GM23338 (cell line): ENCODE measurements around the gene RCAN1. TPM values are rescaled to one million over a fixed set of nuclear protein-coding genes. Genes with fewer than 3 reads are reported as not detected.

Experiments used
- ATAC-seq: fragments of 200-7000 bp; cut with Tn5 transposase; 3 replicates; pipeline ENCODE4 v1.9.1; 2020
- DNase-seq: peaks from one replicate; pipeline ENCODE4 v3.0.0-alpha.2; 2015; ENCODE audit warnings: low spot score
- H2AFZ ChIP-seq: fragments of 200-600 bp; sonication (generic); 2 replicates; pipeline ENCODE4 v1.8.0; 2016; ENCODE audit warnings: antibody characterized with exemption, mild to moderate bottlenecking, moderate library complexity
- H3F3A ChIP-seq: fragments of 200-600 bp; sonication (generic); replicated peaks from 2 replicates; pipeline ENCODE4 v1.8.0; 2017; ENCODE audit warnings: antibody characterized with exemption, mixed run types, low read depth
- H3K27ac ChIP-seq: fragments of 200-600 bp; sonication (generic); 2 replicates; pipeline ENCODE4 v1.6.1; 2016; ENCODE audit warnings: low read depth
- H3K27me3 ChIP-seq: fragments of 200-600 bp; sonication (generic); 2 replicates; pipeline ENCODE4 v1.8.0; 2016; ENCODE audit warnings: mild to moderate bottlenecking, mixed run types, moderate library complexity; ENCODE audit not compliant: insufficient read depth
- H3K36me3 ChIP-seq: fragments of 200-600 bp; sonication (generic); 2 replicates; pipeline ENCODE4 v1.8.0; 2016; ENCODE audit warnings: mild to moderate bottlenecking; ENCODE audit not compliant: insufficient read depth
- H3K4me1 ChIP-seq: fragments of 200-600 bp; sonication (generic); 2 replicates; pipeline ENCODE4 v1.8.0; 2016; ENCODE audit warnings: mild to moderate bottlenecking, moderate library complexity; ENCODE audit not compliant: insufficient read depth
- H3K4me2 ChIP-seq: fragments of 200-600 bp; sonication (generic); 2 replicates; pipeline ENCODE4 v1.7.1; 2017; ENCODE audit warnings: mixed run types
- H3K4me3 ChIP-seq: fragments of 200-600 bp; sonication (generic); 2 replicates; pipeline ENCODE4 v1.6.1; 2016; ENCODE audit warnings: mixed run types
- H3K79me2 ChIP-seq: fragments of 200-600 bp; sonication (generic); replicated peaks from 2 replicates; pipeline ENCODE4 v1.8.0; 2017; ENCODE audit warnings: mild to moderate bottlenecking; ENCODE audit not compliant: insufficient read depth
- H3K9me2 ChIP-seq: fragments of 200-600 bp; sonication (generic); 2 replicates; pipeline ENCODE4 v1.8.0; 2017; ENCODE audit not compliant: insufficient read depth
- H4K20me1 ChIP-seq: fragments of 200-600 bp; sonication (generic); replicated peaks from 2 replicates; pipeline ENCODE4 v1.8.0; 2017; ENCODE audit warnings: mild to moderate bottlenecking; ENCODE audit not compliant: insufficient read depth
- H3K27ac Mint-ChIP-seq: 2 replicates; pipeline ENCODE4 v1.8.0; 2020; ENCODE audit warnings: inconsistent platforms, mild to moderate bottlenecking, moderate library complexity, mixed read lengths
- H3K27me3 Mint-ChIP-seq: 3 replicates; pipeline ENCODE4 v1.8.0; 2022; ENCODE audit warnings: low read depth, mild to moderate bottlenecking, moderate library complexity, mixed read lengths, inconsistent platforms; ENCODE audit not compliant: insufficient read depth, poor library complexity
- H3K36me3 Mint-ChIP-seq: 3 replicates; pipeline ENCODE4 v1.8.0; 2021; ENCODE audit warnings: low read depth, mild to moderate bottlenecking, inconsistent platforms, moderate library complexity, mixed read lengths
- H3K4me1 Mint-ChIP-seq: 3 replicates; pipeline ENCODE4 v1.8.0; 2020; ENCODE audit warnings: mild to moderate bottlenecking, inconsistent platforms, mixed read lengths
- H3K4me3 Mint-ChIP-seq: 3 replicates; pipeline ENCODE4 v1.8.0; 2021; ENCODE audit warnings: moderate library complexity, mild to moderate bottlenecking, inconsistent platforms, mixed read lengths
- H3K9me3 Mint-ChIP-seq: 3 replicates; pipeline ENCODE4 v1.8.0; 2020; ENCODE audit warnings: moderate library complexity, mild to moderate bottlenecking, inconsistent platforms, mixed read lengths
- CREB1 ChIP-seq: fragments of 250-450 bp; sonication (Bioruptor Pico); IDR thresholded peaks from 2 replicates; pipeline ENCODE4 v1.5.0; 2020; ENCODE audit warnings: low read depth, mild to moderate bottlenecking, moderate library complexity
- EZH2 ChIP-seq: fragments of 200-600 bp; sonication (generic); IDR thresholded peaks from one replicate; pipeline ENCODE4 v1.8.0; 2017; ENCODE audit warnings: antibody characterized with exemption, mild to moderate bottlenecking, low read depth; ENCODE audit not compliant: unreplicated experiment
- EZH2phosphoT487 ChIP-seq: fragments of 200-600 bp; sonication (generic); IDR thresholded peaks from one replicate; pipeline ENCODE4 v1.8.1; 2018; ENCODE audit warnings: antibody characterized with exemption; ENCODE audit not compliant: unreplicated experiment
- JUNB ChIP-seq: IDR thresholded peaks from one replicate; pipeline ENCODE4 v1.6.1; 2016; ENCODE audit warnings: antibody characterized with exemption; ENCODE audit not compliant: unreplicated experiment
- NANOG ChIP-seq: IDR thresholded peaks from 2 replicates; pipeline ENCODE4 v1.6.1; 2016; ENCODE audit warnings: antibody characterized with exemption, borderline replicate concordance
- POLR2AphosphoS5 ChIP-seq: IDR thresholded peaks from 2 replicates; pipeline ENCODE4 v1.6.1; 2016; ENCODE audit warnings: antibody characterized with exemption, low read depth
- STAT1 ChIP-seq: IDR thresholded peaks from one replicate; pipeline ENCODE4 v1.6.1; 2016; ENCODE audit warnings: antibody characterized with exemption; ENCODE audit not compliant: unreplicated experiment
- ZNF114 ChIP-seq: fragments of 250-450 bp; sonication (Bioruptor Pico); IDR thresholded peaks from 2 replicates; pipeline ENCODE4 v1.5.0; 2020; ENCODE audit warnings: mild to moderate bottlenecking, moderate library complexity
- ZNF331 ChIP-seq: fragments of 250-450 bp; sonication (Bioruptor Pico); IDR thresholded peaks from 2 replicates; pipeline ENCODE4 v1.5.0; 2020; ENCODE audit warnings: low read depth, mild to moderate bottlenecking, moderate library complexity
- polyA plus RNA-seq: library from polyadenylated mRNA; unstranded; fragments of >200 nt; fragmentation: Nextera tagmentation; extraction: Ambion mirVana; gene quantifications from 2 replicates; pipeline ENCODE4 v1.2.1, GENCODE V29; 2016
- total RNA-seq: library from RNA; depleted of rRNA; stranded (reverse); fragments of >200 nt; shearing (Covaris generic); gene quantifications from 2 replicates; pipeline ENCODE4 v1.2.3, GENCODE V29; 2014
- TF ChIP-seq, protein P1 (sequence below): IDR thresholded peaks from 2 replicates; pipeline ENCODE4 v1.6.1; 2016; ENCODE audit warnings: antibody characterized with exemption
- TF ChIP-seq, protein P2 (sequence below), 2 experiments: fragments of 200-600 bp in 1 of 2; sonication (generic) in 1 of 2; conservative IDR thresholded peaks; 2 replicates each; pipeline versions ENCODE4 v1.5.1 to v1.6.1; 2016 to 2017; ENCODE audit warnings: antibody characterized with exemption in 2 of 2, low read depth in 2 of 2, mild to moderate bottlenecking in 2 of 2, moderate library complexity in 1 of 2
- TF ChIP-seq, protein P3 (sequence below): IDR thresholded peaks from one replicate; pipeline ENCODE4 v1.6.1; 2018; ENCODE audit warnings: antibody characterized with exemption; ENCODE audit not compliant: unreplicated experiment

RCAN1 gene
- total and polyA plus RNA-seq, 2 experiments from 2014 or later = 3.7 to 5.2 TPM

DNA sequence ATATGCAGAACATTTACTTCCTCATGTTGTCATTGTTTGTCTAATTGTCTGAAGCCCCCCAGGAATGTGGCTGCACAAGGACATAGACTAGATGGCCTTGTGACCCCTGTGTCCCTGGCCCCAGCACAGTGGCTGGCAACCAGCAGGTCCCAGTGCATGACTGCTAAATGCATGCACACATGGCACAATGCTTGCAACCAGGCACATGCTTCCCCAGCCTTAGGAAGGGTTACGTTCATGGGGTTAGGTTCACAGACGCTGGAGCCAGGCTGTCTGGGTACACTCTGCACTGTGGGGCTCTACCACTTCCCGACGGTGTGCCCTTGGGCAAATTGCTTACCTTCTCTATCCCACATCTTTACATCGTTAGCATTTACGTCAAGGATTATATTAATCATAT is 32.6 kb upstream of the RCAN1 start:
- TF ChIP-seq POLR2AphosphoS5 (no peak), JUNB (no peak), EZH2 (no peak), STAT1 (no peak), NANOG (no peak), EZH2phosphoT487 (no peak), ZNF114 (CRISPR knock-in tag) (no peak), CREB1 (CRISPR knock-in tag) (no peak), ZNF331 (CRISPR knock-in tag) (no peak)
- TF ChIP-seq, protein P1, sequence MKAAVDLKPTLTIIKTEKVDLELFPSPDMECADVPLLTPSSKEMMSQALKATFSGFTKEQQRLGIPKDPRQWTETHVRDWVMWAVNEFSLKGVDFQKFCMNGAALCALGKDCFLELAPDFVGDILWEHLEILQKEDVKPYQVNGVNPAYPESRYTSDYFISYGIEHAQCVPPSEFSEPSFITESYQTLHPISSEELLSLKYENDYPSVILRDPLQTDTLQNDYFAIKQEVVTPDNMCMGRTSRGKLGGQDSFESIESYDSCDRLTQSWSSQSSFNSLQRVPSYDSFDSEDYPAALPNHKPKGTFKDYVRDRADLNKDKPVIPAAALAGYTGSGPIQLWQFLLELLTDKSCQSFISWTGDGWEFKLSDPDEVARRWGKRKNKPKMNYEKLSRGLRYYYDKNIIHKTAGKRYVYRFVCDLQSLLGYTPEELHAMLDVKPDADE = no peak
- TF ChIP-seq, protein P2, sequence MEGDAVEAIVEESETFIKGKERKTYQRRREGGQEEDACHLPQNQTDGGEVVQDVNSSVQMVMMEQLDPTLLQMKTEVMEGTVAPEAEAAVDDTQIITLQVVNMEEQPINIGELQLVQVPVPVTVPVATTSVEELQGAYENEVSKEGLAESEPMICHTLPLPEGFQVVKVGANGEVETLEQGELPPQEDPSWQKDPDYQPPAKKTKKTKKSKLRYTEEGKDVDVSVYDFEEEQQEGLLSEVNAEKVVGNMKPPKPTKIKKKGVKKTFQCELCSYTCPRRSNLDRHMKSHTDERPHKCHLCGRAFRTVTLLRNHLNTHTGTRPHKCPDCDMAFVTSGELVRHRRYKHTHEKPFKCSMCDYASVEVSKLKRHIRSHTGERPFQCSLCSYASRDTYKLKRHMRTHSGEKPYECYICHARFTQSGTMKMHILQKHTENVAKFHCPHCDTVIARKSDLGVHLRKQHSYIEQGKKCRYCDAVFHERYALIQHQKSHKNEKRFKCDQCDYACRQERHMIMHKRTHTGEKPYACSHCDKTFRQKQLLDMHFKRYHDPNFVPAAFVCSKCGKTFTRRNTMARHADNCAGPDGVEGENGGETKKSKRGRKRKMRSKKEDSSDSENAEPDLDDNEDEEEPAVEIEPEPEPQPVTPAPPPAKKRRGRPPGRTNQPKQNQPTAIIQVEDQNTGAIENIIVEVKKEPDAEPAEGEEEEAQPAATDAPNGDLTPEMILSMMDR (conservative IDR thresholded peaks at IDR 0.05; ENCODE audit: low read depth in 2 of 2) = no peak
- TF ChIP-seq, protein P3, sequence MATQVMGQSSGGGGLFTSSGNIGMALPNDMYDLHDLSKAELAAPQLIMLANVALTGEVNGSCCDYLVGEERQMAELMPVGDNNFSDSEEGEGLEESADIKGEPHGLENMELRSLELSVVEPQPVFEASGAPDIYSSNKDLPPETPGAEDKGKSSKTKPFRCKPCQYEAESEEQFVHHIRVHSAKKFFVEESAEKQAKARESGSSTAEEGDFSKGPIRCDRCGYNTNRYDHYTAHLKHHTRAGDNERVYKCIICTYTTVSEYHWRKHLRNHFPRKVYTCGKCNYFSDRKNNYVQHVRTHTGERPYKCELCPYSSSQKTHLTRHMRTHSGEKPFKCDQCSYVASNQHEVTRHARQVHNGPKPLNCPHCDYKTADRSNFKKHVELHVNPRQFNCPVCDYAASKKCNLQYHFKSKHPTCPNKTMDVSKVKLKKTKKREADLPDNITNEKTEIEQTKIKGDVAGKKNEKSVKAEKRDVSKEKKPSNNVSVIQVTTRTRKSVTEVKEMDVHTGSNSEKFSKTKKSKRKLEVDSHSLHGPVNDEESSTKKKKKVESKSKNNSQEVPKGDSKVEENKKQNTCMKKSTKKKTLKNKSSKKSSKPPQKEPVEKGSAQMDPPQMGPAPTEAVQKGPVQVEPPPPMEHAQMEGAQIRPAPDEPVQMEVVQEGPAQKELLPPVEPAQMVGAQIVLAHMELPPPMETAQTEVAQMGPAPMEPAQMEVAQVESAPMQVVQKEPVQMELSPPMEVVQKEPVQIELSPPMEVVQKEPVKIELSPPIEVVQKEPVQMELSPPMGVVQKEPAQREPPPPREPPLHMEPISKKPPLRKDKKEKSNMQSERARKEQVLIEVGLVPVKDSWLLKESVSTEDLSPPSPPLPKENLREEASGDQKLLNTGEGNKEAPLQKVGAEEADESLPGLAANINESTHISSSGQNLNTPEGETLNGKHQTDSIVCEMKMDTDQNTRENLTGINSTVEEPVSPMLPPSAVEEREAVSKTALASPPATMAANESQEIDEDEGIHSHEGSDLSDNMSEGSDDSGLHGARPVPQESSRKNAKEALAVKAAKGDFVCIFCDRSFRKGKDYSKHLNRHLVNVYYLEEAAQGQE = no peak
- no peaks in the 10 kb centered on the region for H4K20me1 ChIP-seq
- no peaks in the 10 kb centered on the region for H3F3A ChIP-seq
- no peak overlapping the region for H3K4me2 ChIP-seq
- H3K27ac Mint-ChIP-seq = no peak overlapping the region
- no peak overlapping the region for H2AFZ ChIP-seq
- no peaks in the 10 kb centered on the region for H3K27me3 ChIP-seq
- H3K79me2 ChIP-seq = no peaks in the 10 kb centered on the region
- H3K27ac ChIP-seq = no peak overlapping the region
- no peaks in the 10 kb centered on the region for H3K36me3 Mint-ChIP-seq
- H3K4me3 Mint-ChIP-seq = no peak overlapping the region
- no peaks in the 10 kb centered on the region for H3K9me2 ChIP-seq
- no peaks in the 10 kb centered on the region for H3K4me1 Mint-ChIP-seq
- no peak for DNase-seq
- no peaks in the 10 kb centered on the region for H3K4me1 ChIP-seq
- no peak for ATAC-seq
- no peaks in the 10 kb centered on the region for H3K36me3 ChIP-seq
- peaks cover under 1% of the 10 kb centered on the region for H3K9me3 Mint-ChIP-seq
- H3K27me3 Mint-ChIP-seq = peaks cover 8% of the 10 kb centered on the region
- H3K4me3 ChIP-seq = no peak overlapping the region
